Central memory CD4-positive, alpha-beta T cell (primary cell): ENCODE data around the gene TOPAZ1.
A peak's percentile ranks its signal among the peaks of the same experiment; 100 is the strongest.

ENCODE experiments used
- DNase-seq: peaks from one replicate; pipeline ENCODE4 v3.0.0; 2022

TOPAZ1 gene

GRCh38 chr3:44248152-44248551 is 6.5 kb downstream of the TOPAZ1 start:
- DNase-seq = no peak

GRCh38 chr3:44252332-44252959 is 10.8 kb downstream of the TOPAZ1 start:
- DNase-seq = no peak

- DNase-seq = no peak
Observed at GRCh38 chr3:44259404-44259803, 17.7 kb downstream of the TOPAZ1 start.

- DNase-seq = no peak
Observed at GRCh38 chr3:44264146-44264545, 22.5 kb downstream of the TOPAZ1 start.

- DNase-seq = no peak
Observed at GRCh38 chr3:44265815-44266214, 24.1 kb downstream of the TOPAZ1 start.

- no peak for DNase-seq
Observed at GRCh38 chr3:44272191-44272590, 30.5 kb downstream of the TOPAZ1 start.

- no peak for DNase-seq
Observed at GRCh38 chr3:44277925-44278324, 36.2 kb downstream of the TOPAZ1 start.

GRCh38 chr3:44280077-44280476 is 38.4 kb downstream of the TOPAZ1 start:
- no peak for DNase-seq

- no peak for DNase-seq
Observed at GRCh38 chr3:44280631-44281030, 38.9 kb downstream of the TOPAZ1 start.

- DNase-seq = no peak
Observed at GRCh38 chr3:44284949-44285348, 43.3 kb downstream of the TOPAZ1 start.

- DNase-seq = no peak
Observed at GRCh38 chr3:44289882-44290462, 48.3 kb downstream of the TOPAZ1 start.

- DNase-seq = no peak
Observed at GRCh38 chr3:44292276-44292675, 50.6 kb downstream of the TOPAZ1 start.

GRCh38 chr3:44292947-44293346 is 51.3 kb downstream of the TOPAZ1 start:
- DNase-seq = no peak

GRCh38 chr3:44297255-44297654 is 55.6 kb downstream of the TOPAZ1 start:
- no peak for DNase-seq

GRCh38 chr3:44301746-44302145 is 60.1 kb downstream of the TOPAZ1 start:
- DNase-seq = no peak

GRCh38 chr3:44309500-44309899 is 67.8 kb downstream of the TOPAZ1 start:
- no peak for DNase-seq

- DNase-seq = no peak
Observed at GRCh38 chr3:44318891-44319311, 77.2 kb downstream of the TOPAZ1 start.

GRCh38 chr3:44321335-44321734 is 79.6 kb downstream of the TOPAZ1 start:
- DNase-seq = no peak

GRCh38 chr3:44323341-44323955 is 81.8 kb downstream of the TOPAZ1 start:
- DNase-seq = peak; percentile 29

- no peak for DNase-seq
Observed at GRCh38 chr3:44324584-44324983, 82.9 kb downstream of the TOPAZ1 start.

- no peak for DNase-seq
Observed at GRCh38 chr3:44326019-44326418, 84.3 kb downstream of the TOPAZ1 start.

- no peak for DNase-seq
Observed at GRCh38 chr3:44326515-44326914, 84.8 kb downstream of the TOPAZ1 start.

- DNase-seq = no peak
Observed at GRCh38 chr3:44329946-44330345, 88.3 kb downstream of the TOPAZ1 start.

GRCh38 chr3:44330444-44330843 is 88.8 kb downstream of the TOPAZ1 start:
- no peak for DNase-seq

- DNase-seq = no peak
Observed at GRCh38 chr3:44334326-44334725, 92.6 kb downstream of the TOPAZ1 start.
